Measurements from ENCODE around the gene KIF1A. TPM values are rescaled to one million over a fixed set of nuclear protein-coding genes. Genes with fewer than 3 reads are reported as not detected.
A peak's percentile ranks its signal among the peaks of the same experiment; 100 is the strongest.

Gene KIF1A
- total and polyA plus RNA-seq, 2 of the 13 experiments (the other 11 are each of a cell fraction or from before 2014, with no cell fraction given): 0.01 TPM; not detected in 1

- 16% methylated on average over 13 of the region's 19 CpGs for WGBS (ENCODE audit: low lambda C conversion rate)
- BruUV-seq (replicated peaks): no TSS peak
- peaks cover 22 to 52% of the 10 kb centered on the region in 2 experiments; a peak in 4 of 5 replicates for H3K27me3 ChIP-seq (ENCODE audit: control insufficient read depth in 1 of 2, insufficient read depth in 2 of 2, low read length in 2 of 2)
These were observed 2.3 kb downstream of the KIF1A start for GRCh38 chr2:240817496-240818292.

More at GRCh38 chr2:240817496-240818292, 2.3 kb downstream of the KIF1A start:
- H3K4me2 ChIP-seq (ENCODE audit: low read depth, low read length): no peak overlapping the region
- H3K9ac ChIP-seq (ENCODE audit: insufficient read depth, low read depth, low read length): no peak overlapping the region
- in situ Hi-C loops (cut with HindIII; ENCODE audit: extremely low pct_ligation_motif_present, low pct_unique_long_range_greater_than_20kb) (no loop called here), intact Hi-C loops (cut with micrococcal nuclease; ENCODE audit: unreplicated experiment) (no loop called here)
- no peaks in the 10 kb centered on the region; the same call in 1 of the 2 replicates for H4K20me1 ChIP-seq (ENCODE audit: insufficient read depth, low read length)
- ChIA-PET POLR2A (no interaction called here), CTCF (ENCODE audit: low intra/inter-chr PET ratio, low total read pairs) (no interaction called here)
- TF ChIP-seq ZNF280B (CRISPR knock-in tag; IDR thresholded peaks at IDR 0.05; ENCODE audit: borderline replicate concordance): no peak
- H3K4me1 ChIP-seq (ENCODE audit: insufficient read depth, low read length): no peaks in the 10 kb centered on the region
- no peak for DNase-seq (ENCODE audit: low spot score)
- H3K9me3 ChIP-seq (ENCODE audit: low read length): no peaks in the 10 kb centered on the region
- H3K79me2 ChIP-seq (ENCODE audit: insufficient read depth, low read length): no peaks in the 10 kb centered on the region
- no peak overlapping the region for H3K27ac ChIP-seq (ENCODE audit: extremely low read length, insufficient read depth, low read length)
- H3K36me3 ChIP-seq (replicated peaks in 1 of 2; ENCODE audit: control insufficient read depth in 1 of 2, insufficient read depth in 2 of 2, low read length in 2 of 2): no peaks in the 10 kb centered on the region
- no peak for FAIRE-seq
- H3K4me3 ChIP-seq (replicated peaks in 1 of 3; ENCODE audit: insufficient read depth in 1 of 3, low read depth in 2 of 3, low read length in 3 of 3): no peak overlapping the region
- H2AFZ ChIP-seq (ENCODE audit: low read length): no peak overlapping the region
- peak; percentile 27 for ATAC-seq
